ENCODE results near the gene KLF13.

Gene KLF13

GRCh38 chr15:31296646-31297574 is 29.7 kb upstream of the KLF13 start:
- Histone ChIP-seq H3K18ac (ENCODE audit: low read length) (no peak overlapping the region), H2AK5ac (ENCODE audit: low read length) (no peak overlapping the region), H3K36me3 (ENCODE audit: control insufficient read depth, insufficient read depth, low read length) (no peaks in the 10 kb centered on the region), H3K27me3 (ENCODE audit: insufficient read depth, low read length, poor library complexity) (no peaks in the 10 kb centered on the region), H4K8ac (ENCODE audit: low read depth, low read length) (no peak overlapping the region), H3K4me2 (ENCODE audit: low read length) (no peak overlapping the region), H3K79me1 (ENCODE audit: low read length) (no peaks in the 10 kb centered on the region), H3K4me1 (ENCODE audit: control insufficient read depth, low read depth, low read length) (no peaks in the 10 kb centered on the region), H3K27ac (ENCODE audit: low read depth, low read length) (no peak overlapping the region), H3K23ac (ENCODE audit: low read length) (no peak overlapping the region), H2BK15ac (replicated peaks; ENCODE audit: low read depth) (no peak overlapping the region), H2BK120ac (ENCODE audit: low read depth, low read length) (no peak overlapping the region), H3K9ac (ENCODE audit: low read length) (no peak overlapping the region), H3K4ac (ENCODE audit: low read depth, low read length) (no peak overlapping the region), H3K79me2 (ENCODE audit: control insufficient read depth, insufficient read depth, low read length) (no peaks in the 10 kb centered on the region), H3K56ac (ENCODE audit: low read length) (no peak overlapping the region), H4K5ac (ENCODE audit: low read length) (no peak overlapping the region), H3K4me3 (ENCODE audit: low read length) (no peak overlapping the region), H2BK5ac (ENCODE audit: low read length) (no peak overlapping the region)
- no peak for DNase-seq
- WGBS (ENCODE audit: extremely low coverage, insufficient coverage, low lambda C conversion rate): no CpG with 5 or more reads among the region's 13 CpGs

GRCh38 chr15:31297575-31298456 is 28.8 kb upstream of the KLF13 start:
- H2BK5ac ChIP-seq (ENCODE audit: low read length): no peak overlapping the region
- no peak overlapping the region for H2BK15ac ChIP-seq (replicated peaks; ENCODE audit: low read depth)
- H3K4me1 ChIP-seq (ENCODE audit: control insufficient read depth, low read depth, low read length): no peaks in the 10 kb centered on the region
- no peak overlapping the region for H4K8ac ChIP-seq (ENCODE audit: low read depth, low read length)
- H3K56ac ChIP-seq (ENCODE audit: low read length): no peak overlapping the region
- no peak overlapping the region for H3K4ac ChIP-seq (ENCODE audit: low read depth, low read length)
- no peak overlapping the region for H4K5ac ChIP-seq (ENCODE audit: low read length)
- no peak overlapping the region for H3K4me2 ChIP-seq (ENCODE audit: low read length)
- WGBS (ENCODE audit: extremely low coverage, insufficient coverage, low lambda C conversion rate): no CpG with 5 or more reads among the region's 14 CpGs
- H3K36me3 ChIP-seq (ENCODE audit: control insufficient read depth, insufficient read depth, low read length): no peaks in the 10 kb centered on the region
- no peak overlapping the region for H2AK5ac ChIP-seq (ENCODE audit: low read length)
- no peak overlapping the region for H3K27ac ChIP-seq (ENCODE audit: low read depth, low read length)
- no peak overlapping the region for H3K9ac ChIP-seq (ENCODE audit: low read length)
- no peaks in the 10 kb centered on the region for H3K27me3 ChIP-seq (ENCODE audit: insufficient read depth, low read length, poor library complexity)
- DNase-seq: no peak
- H2BK120ac ChIP-seq (ENCODE audit: low read depth, low read length): no peak overlapping the region
- no peak overlapping the region for H3K23ac ChIP-seq (ENCODE audit: low read length)
- no peak overlapping the region for H3K4me3 ChIP-seq (ENCODE audit: low read length)
- no peaks in the 10 kb centered on the region for H3K79me1 ChIP-seq (ENCODE audit: low read length)
- H3K79me2 ChIP-seq (ENCODE audit: control insufficient read depth, insufficient read depth, low read length): no peaks in the 10 kb centered on the region
- H3K18ac ChIP-seq (ENCODE audit: low read length): no peak overlapping the region

GRCh38 chr15:31298707-31299172 is 27.9 kb upstream of the KLF13 start:
- Histone ChIP-seq H3K79me2 (ENCODE audit: control insufficient read depth, insufficient read depth, low read length) (no peaks in the 10 kb centered on the region), H3K9ac (ENCODE audit: low read length) (no peak overlapping the region), H4K8ac (ENCODE audit: low read depth, low read length) (no peak overlapping the region), H3K4ac (ENCODE audit: low read depth, low read length) (no peak overlapping the region), H3K4me1 (ENCODE audit: control insufficient read depth, low read depth, low read length) (peaks cover 3% of the 10 kb centered on the region), H3K36me3 (ENCODE audit: control insufficient read depth, insufficient read depth, low read length) (no peaks in the 10 kb centered on the region), H3K23ac (ENCODE audit: low read length) (no peak overlapping the region), H3K4me2 (ENCODE audit: low read length) (no peak overlapping the region), H3K79me1 (ENCODE audit: low read length) (no peaks in the 10 kb centered on the region), H2BK5ac (ENCODE audit: low read length) (no peak overlapping the region), H2BK15ac (replicated peaks; ENCODE audit: low read depth) (no peak overlapping the region), H3K27ac (ENCODE audit: low read depth, low read length) (no peak overlapping the region), H3K56ac (ENCODE audit: low read length) (no peak overlapping the region), H4K5ac (ENCODE audit: low read length) (no peak overlapping the region), H3K27me3 (ENCODE audit: insufficient read depth, low read length, poor library complexity) (no peaks in the 10 kb centered on the region), H3K4me3 (ENCODE audit: low read length) (no peak overlapping the region), H3K18ac (ENCODE audit: low read length) (no peak overlapping the region), H2BK120ac (ENCODE audit: low read depth, low read length) (no peak overlapping the region), H2AK5ac (ENCODE audit: low read length) (no peak overlapping the region)
- no CpG with 5 or more reads among the region's 11 CpGs for WGBS (ENCODE audit: extremely low coverage, insufficient coverage, low lambda C conversion rate)
- DNase-seq: no peak

GRCh38 chr15:31300208-31300661 is 26.4 kb upstream of the KLF13 start:
- no peak overlapping the region for H3K27ac ChIP-seq (ENCODE audit: low read depth, low read length)
- DNase-seq: no peak
- H2BK15ac ChIP-seq (replicated peaks; ENCODE audit: low read depth): no peak overlapping the region
- no peak overlapping the region for H2AK5ac ChIP-seq (ENCODE audit: low read length)
- no peak overlapping the region for H3K4me3 ChIP-seq (ENCODE audit: low read length)
- H3K36me3 ChIP-seq (ENCODE audit: control insufficient read depth, insufficient read depth, low read length): no peaks in the 10 kb centered on the region
- H3K23ac ChIP-seq (ENCODE audit: low read length): no peak overlapping the region
- peaks cover 6% of the 10 kb centered on the region for H3K4me1 ChIP-seq (ENCODE audit: control insufficient read depth, low read depth, low read length)
- no CpG with 5 or more reads among the region's 10 CpGs for WGBS (ENCODE audit: extremely low coverage, insufficient coverage, low lambda C conversion rate)
- H2BK120ac ChIP-seq (ENCODE audit: low read depth, low read length): no peak overlapping the region
- no peak overlapping the region for H2BK5ac ChIP-seq (ENCODE audit: low read length)
- no peak overlapping the region for H4K8ac ChIP-seq (ENCODE audit: low read depth, low read length)
- no peak overlapping the region for H4K5ac ChIP-seq (ENCODE audit: low read length)
- H3K79me2 ChIP-seq (ENCODE audit: control insufficient read depth, insufficient read depth, low read length): no peaks in the 10 kb centered on the region
- no peaks in the 10 kb centered on the region for H3K27me3 ChIP-seq (ENCODE audit: insufficient read depth, low read length, poor library complexity)
- no peak overlapping the region for H3K18ac ChIP-seq (ENCODE audit: low read length)
- H3K79me1 ChIP-seq (ENCODE audit: low read length): no peaks in the 10 kb centered on the region
- H3K4me2 ChIP-seq (ENCODE audit: low read length): no peak overlapping the region
- H3K9ac ChIP-seq (ENCODE audit: low read length): no peak overlapping the region
- H3K4ac ChIP-seq (ENCODE audit: low read depth, low read length): no peak overlapping the region
- H3K56ac ChIP-seq (ENCODE audit: low read length): no peak overlapping the region

GRCh38 chr15:31300981-31301672 is 25.5 kb upstream of the KLF13 start:
- WGBS (ENCODE audit: extremely low coverage, insufficient coverage, low lambda C conversion rate): no CpG with 5 or more reads among the region's 16 CpGs
- H2BK5ac ChIP-seq (ENCODE audit: low read length): no peak overlapping the region
- peaks cover 6% of the 10 kb centered on the region for H3K4me1 ChIP-seq (ENCODE audit: control insufficient read depth, low read depth, low read length)
- H3K79me1 ChIP-seq (ENCODE audit: low read length): no peaks in the 10 kb centered on the region
- no peak overlapping the region for H3K23ac ChIP-seq (ENCODE audit: low read length)
- no peak overlapping the region for H4K8ac ChIP-seq (ENCODE audit: low read depth, low read length)
- H3K4ac ChIP-seq (ENCODE audit: low read depth, low read length): no peak overlapping the region
- H3K56ac ChIP-seq (ENCODE audit: low read length): peak overlapping the region; percentile 65
- H2BK15ac ChIP-seq (replicated peaks; ENCODE audit: low read depth): no peak overlapping the region
- no peak overlapping the region for H4K5ac ChIP-seq (ENCODE audit: low read length)
- H3K18ac ChIP-seq (ENCODE audit: low read length): no peak overlapping the region
- no peaks in the 10 kb centered on the region for H3K36me3 ChIP-seq (ENCODE audit: control insufficient read depth, insufficient read depth, low read length)
- no peaks in the 10 kb centered on the region for H3K27me3 ChIP-seq (ENCODE audit: insufficient read depth, low read length, poor library complexity)
- no peak overlapping the region for H2BK120ac ChIP-seq (ENCODE audit: low read depth, low read length)
- H3K27ac ChIP-seq (ENCODE audit: low read depth, low read length): no peak overlapping the region
- H3K4me2 ChIP-seq (ENCODE audit: low read length): no peak overlapping the region
- no peak overlapping the region for H2AK5ac ChIP-seq (ENCODE audit: low read length)
- no peak overlapping the region for H3K9ac ChIP-seq (ENCODE audit: low read length)
- no peaks in the 10 kb centered on the region for H3K79me2 ChIP-seq (ENCODE audit: control insufficient read depth, insufficient read depth, low read length)
- DNase-seq: peak; percentile 35
- no peak overlapping the region for H3K4me3 ChIP-seq (ENCODE audit: low read length)

Data from mesendoderm (in vitro differentiated cells).